PC-3 (cell line): ENCODE results near the gene P2RY6.

ENCODE experiments used
- CTCF ChIP-seq: fragments of 300-600 bp; sonication (generic); conservative IDR thresholded peaks from 2 replicates; pipeline ENCODE4 v1.5.1; 2017; ENCODE audit warnings: antibody characterized with exemption, low read depth, mild to moderate bottlenecking, low read length
- EZH2phosphoT487 ChIP-seq: fragments of 300-600 bp; sonication (generic); IDR thresholded peaks from 2 replicates; pipeline ENCODE4 v1.6.1; 2018; ENCODE audit warnings: mild to moderate bottlenecking, antibody characterized with exemption, low read length, borderline replicate concordance

- no peak for TF ChIP-seq CTCF
- no peak for TF ChIP-seq EZH2phosphoT487
These were observed 8.5 kb upstream of the P2RY6 start for GRCh38 chr11:73263640-73264039.
